HepG2 (cell line): ENCODE results near the gene KBTBD13. TPM values are rescaled to one million over a fixed set of nuclear protein-coding genes. Genes with fewer than 3 reads are reported as not detected.
A peak's percentile ranks its signal among the peaks of the same experiment; 100 is the strongest.

Experiments
- AKNA ChIP-seq: sonication (generic); formaldehyde crosslinking; IDR thresholded peaks from 2 replicates; pipeline ENCODE4 v1.4.0; 2020; ENCODE audit warnings: missing genetic modification reagents, borderline replicate concordance
- FOXO4 ChIP-seq: sonication (generic); formaldehyde crosslinking; conservative IDR thresholded peaks from 2 replicates; pipeline ENCODE4 v1.8.1; 2023; ENCODE audit warnings: missing genetic modification reagents
- THAP7 ChIP-seq: sonication (generic); formaldehyde crosslinking; IDR thresholded peaks from 2 replicates; pipeline ENCODE4 v1.8.1; 2023; ENCODE audit warnings: mild to moderate bottlenecking, missing genetic modification reagents
- UBTF ChIP-seq: sonication (generic); formaldehyde crosslinking; IDR thresholded peaks from 2 replicates; pipeline ENCODE4 v1.4.0; 2020; ENCODE audit warnings: mild to moderate bottlenecking, missing genetic modification reagents
- ZNF121 ChIP-seq: sonication (generic); formaldehyde crosslinking; IDR thresholded peaks from 2 replicates; pipeline ENCODE4 v1.5.0; 2020; ENCODE audit warnings: mild to moderate bottlenecking, missing genetic modification reagents
- ZNF235 ChIP-seq: sonication (generic); formaldehyde crosslinking; IDR thresholded peaks from 2 replicates; pipeline ENCODE4 v1.8.1; 2023; ENCODE audit warnings: mild to moderate bottlenecking, missing genetic modification reagents, borderline replicate concordance
- ZNF318 ChIP-seq: sonication (generic); formaldehyde crosslinking; IDR thresholded peaks from 2 replicates; pipeline ENCODE4 v1.4.0; 2020; ENCODE audit warnings: mild to moderate bottlenecking, missing genetic modification reagents
- ZNF44 ChIP-seq: sonication (generic); formaldehyde crosslinking; IDR thresholded peaks from 2 replicates; pipeline ENCODE4 v1.5.1; 2020; ENCODE audit warnings: mild to moderate bottlenecking, missing genetic modification reagents
- ZNF652 ChIP-seq: IDR thresholded peaks from 2 replicates; pipeline ENCODE4 v1.6.1; 2016; ENCODE audit warnings: low read depth, borderline replicate concordance
- polyA plus RNA-seq, 8 experiments: library from polyadenylated mRNA; depleted of rRNA in 3 of 8; stranded (reverse) in 7 of 8; unstranded in 1 of 8; fragments of >200 nt; fragmentation: Illumina TruSeq in 4 of 8; extraction: Trizol in 4 of 8; gene quantifications; 2 replicates each; pipeline versions ENCODE4 v1.2.1 to v1.2.3, GENCODE V29; 2011 to 2016; ENCODE audit warnings: low read depth in 4 of 8, missing spikeins in 1 of 8, mixed read lengths in 1 of 8; ENCODE audit not compliant: insufficient read depth in 1 of 8
- total RNA-seq, 5 experiments: library from RNA; depleted of rRNA; stranded (reverse); fragments of >200 nt; fragmentation: Illumina TruSeq; extraction: Trizol; gene quantifications; 2 replicates each; pipeline ENCODE4 v1.2.3, GENCODE V29; 2016; ENCODE audit warnings: low read depth in 1 of 5

Gene KBTBD13
- total and polyA plus RNA-seq, 2 of the 13 experiments (the other 11 are each of a cell fraction or from before 2014, with no cell fraction given), result not detected

GRCh38 chr15:65056868-65057548 lies 19.5 kb upstream of the KBTBD13 start (continued):
- TF ChIP-seq ZNF121 (CRISPR knock-in tag) (no peak; the same call in 1 of the 2 replicates), AKNA (CRISPR knock-in tag) (no peak), UBTF (peak; percentile 52; the same call in 1 of the 2 replicates), ZNF235 (CRISPR knock-in tag) (no peak), ZNF652 (peak; percentile 28; the same call in 1 of the 2 replicates), THAP7 (CRISPR knock-in tag) (no peak), ZNF318 (CRISPR knock-in tag) (0 out of 2 replicates have a peak, but pooled peaks have one; percentile 63), FOXO4 (CRISPR knock-in tag) (no peak), ZNF44 (CRISPR knock-in tag) (no peak)
